ENCODE measurements around the gene GP1BA. TPM values are rescaled to one million over a fixed set of nuclear protein-coding genes. Genes with fewer than 3 reads are reported as not detected.
"Not testable (repeated sequence)": the region's sequence is repeated elsewhere in the genome, so short reads cannot be mapped to it uniquely, and the experiment has no call there.

Gene GP1BA
- total RNA-seq, 2 donors from 2014 or later = not detected

- peak; percentile 95 for DNase-seq (ENCODE audit: low spot score)
- intact Hi-C loops (cut with DNase I) = loop anchor here (5.0 to 10.0 kb wide), 2 partner anchors 165 to 1998 kb away; no protein-coding TSS in a partner anchor
These were observed 32.5 kb upstream of the GP1BA start, which contains the start of gene C17orf107 for GRCh38 chr17:4899341-4900230. TSS of gene C17orf107 (plus strand) at chr17:4899536. CDS start at chr17:4899763, 227 bp downstream.

GRCh38 chr17:4900231-4901107 is 31.6 kb upstream of the GP1BA start:
- intact Hi-C loops (cut with DNase I) = loop anchor here (10.0 kb wide), 1 partner anchor 164 kb away; no protein-coding TSS in a partner anchor

GRCh38 chr17:4901108-4901647 is 30.9 kb upstream of the GP1BA start:
- intact Hi-C loops (cut with DNase I) = loop anchor here (10.0 kb wide), 1 partner anchor 164 kb away; no protein-coding TSS in a partner anchor

More at GRCh38 chr17:4900231-4901107, 31.6 kb upstream of the GP1BA start:
- no peak for DNase-seq (ENCODE audit: low spot score)

GRCh38 chr17:4901648-4902344 is 30.3 kb upstream of the GP1BA start:
- intact Hi-C loops (cut with DNase I) = loop anchor here (10.0 kb wide), 1 partner anchor 163 kb away; no protein-coding TSS in a partner anchor
- peak; percentile 91 for DNase-seq (ENCODE audit: low spot score)

More at GRCh38 chr17:4901108-4901647, 30.9 kb upstream of the GP1BA start:
- DNase-seq (ENCODE audit: low spot score) = no peak

GRCh38 chr17:4902540-4902939 is 29.5 kb upstream of the GP1BA start:
- intact Hi-C loops (cut with DNase I) = loop anchor here (10.0 kb wide), 1 partner anchor 162 kb away; no protein-coding TSS in a partner anchor
- no peak for DNase-seq (ENCODE audit: low spot score)

GRCh38 chr17:4903051-4903818 is 28.8 kb upstream of the GP1BA start, which contains the start of gene CHRNE:
TSS of gene CHRNE (minus strand) at chr17:4903098. CDS start at chr17:4903063, 35 bp downstream.
- no peak for DNase-seq (ENCODE audit: low spot score)
- intact Hi-C loops (cut with DNase I) = loop anchor here (10.0 kb wide), 1 partner anchor 162 kb away; no protein-coding TSS in a partner anchor

- intact Hi-C loops (cut with DNase I) = loop anchor here (10.0 kb wide), 1 partner anchor 158 kb away; no protein-coding TSS in a partner anchor
- not testable (repeated sequence) for DNase-seq (ENCODE audit: low spot score)
These were observed 25.4 kb upstream of the GP1BA start for GRCh38 chr17:4906642-4907041.

- no peak for DNase-seq (ENCODE audit: low spot score)
- intact Hi-C loops (cut with DNase I) = loop anchor here (10.0 kb wide), 1 partner anchor 156 kb away; no protein-coding TSS in a partner anchor
These were observed 23.8 kb upstream of the GP1BA start for GRCh38 chr17:4908301-4908700.

GRCh38 chr17:4908711-4909496 is 23.2 kb upstream of the GP1BA start:
- intact Hi-C loops (cut with DNase I) = loop anchor here (10.0 kb wide), 1 partner anchor 156 kb away; no protein-coding TSS in a partner anchor
- peak; percentile 97 for DNase-seq (ENCODE audit: low spot score)

- intact Hi-C loops (cut with DNase I) = no loop called here
- no peak for DNase-seq (ENCODE audit: low spot score)
These were observed 18.1 kb upstream of the GP1BA start for GRCh38 chr17:4913994-4914393.

- intact Hi-C loops (cut with DNase I); DNase-seq (ENCODE audit: low spot score): not testable (repeated sequence)
These were observed 17.5 kb upstream of the GP1BA start for GRCh38 chr17:4914551-4914950.

- intact Hi-C loops (cut with DNase I) = no loop called here
- DNase-seq (ENCODE audit: low spot score) = no peak
These were observed 12.5 kb upstream of the GP1BA start for GRCh38 chr17:4919511-4920047.

- intact Hi-C loops (cut with DNase I) = no loop called here
These were observed 11.6 kb upstream of the GP1BA start for GRCh38 chr17:4920351-4921048.

GRCh38 chr17:4921320-4921719 is 10.8 kb upstream of the GP1BA start:
- intact Hi-C loops (cut with DNase I) = no loop called here
- DNase-seq (ENCODE audit: low spot score) = no peak

More at GRCh38 chr17:4920351-4921048, 11.6 kb upstream of the GP1BA start:
- DNase-seq (ENCODE audit: low spot score) = no peak

- DNase-seq (ENCODE audit: low spot score); intact Hi-C loops (cut with DNase I): not testable (repeated sequence)
These were observed 5.3 kb upstream of the GP1BA start for GRCh38 chr17:4926577-4927335.
